AG09319 (cell line): ENCODE measurements around the gene ARSD.

ENCODE experiments used
- DNase-seq: peaks from one replicate; pipeline ENCODE4 v3.0.0-alpha.2; 2010; ENCODE audit warnings: low read depth; ENCODE audit errors: extremely low read depth
- CTCF ChIP-seq: IDR thresholded peaks from 2 replicates; pipeline ENCODE4 v1.5.1; 2011; ENCODE audit warnings: low read depth, mild to moderate bottlenecking, inconsistent platforms, low read length, moderate library complexity

Gene ARSD

DNA sequence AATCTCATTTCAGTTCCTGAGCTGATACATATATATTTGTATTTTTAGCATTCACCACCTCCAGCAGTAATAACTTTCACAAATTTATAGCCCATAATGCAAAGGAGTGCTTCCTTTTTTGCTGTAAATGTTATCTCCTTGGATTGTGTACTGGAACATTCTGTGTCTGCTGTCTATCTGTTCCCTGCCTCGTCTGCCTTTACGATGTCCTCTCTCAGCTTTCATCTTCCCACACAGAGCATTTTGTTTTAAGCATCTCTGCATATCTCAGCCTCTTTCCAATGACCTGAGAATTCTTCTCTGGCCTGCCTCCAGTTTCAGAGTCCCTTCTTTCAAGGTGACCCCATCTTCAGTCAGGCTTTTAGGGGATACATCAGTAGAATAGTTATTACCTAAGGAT, 57.3 kb downstream of the ARSD start:
- no peak for TF ChIP-seq CTCF

DNA sequence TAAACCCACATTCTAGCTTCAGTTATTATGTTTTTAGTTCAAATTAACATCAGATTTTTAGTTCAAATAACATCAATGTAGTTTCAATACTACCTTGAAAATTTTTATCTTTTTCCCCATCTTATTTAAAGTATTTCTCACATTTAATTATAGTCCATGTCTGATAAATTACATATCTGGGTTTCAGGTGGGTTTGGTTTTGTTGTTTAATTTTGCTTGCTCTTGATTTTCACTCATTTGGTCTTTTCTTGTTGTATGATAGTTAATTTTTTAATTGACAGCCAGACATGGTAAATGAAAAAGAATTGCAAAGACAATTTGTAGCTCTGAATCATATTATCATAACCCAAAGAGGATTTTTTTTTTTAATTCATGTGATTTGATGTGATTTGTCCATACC, 58.5 kb downstream of the ARSD start:
- no peak for TF ChIP-seq CTCF
- no peak for DNase-seq

More for the DNA sequence above, 57.3 kb downstream of the ARSD start:
- DNase-seq = no peak

DNA sequence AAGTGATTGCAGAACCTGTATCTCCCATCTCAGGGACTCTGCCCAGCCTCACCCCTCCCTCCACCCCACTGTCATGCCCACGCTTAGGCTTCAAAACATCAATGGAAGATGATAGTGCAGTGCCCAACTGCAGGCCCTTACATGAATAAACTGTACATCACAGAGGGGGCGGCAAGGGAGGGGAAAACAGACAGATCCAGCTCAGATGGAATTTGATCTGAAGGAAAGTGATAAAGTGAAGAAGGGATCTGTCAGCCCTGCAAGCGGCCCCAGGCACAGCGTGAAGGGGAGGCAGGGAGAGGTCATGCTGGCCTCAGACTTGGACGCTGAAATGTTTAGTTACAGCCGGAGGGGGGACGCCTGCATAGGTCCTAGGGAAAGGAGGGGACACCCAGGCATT, 61.9 kb downstream of the ARSD start:
- no peak for DNase-seq
- TF ChIP-seq CTCF = no peak

- no peak for DNase-seq
- no peak for TF ChIP-seq CTCF
Measured at GRCh38 chrX:2863646-2864045, 65.5 kb downstream of the ARSD start.

GRCh38 chrX:2862404-2862803, 66.7 kb downstream of the ARSD start:
- TF ChIP-seq CTCF = no peak
- DNase-seq = no peak

DNA sequence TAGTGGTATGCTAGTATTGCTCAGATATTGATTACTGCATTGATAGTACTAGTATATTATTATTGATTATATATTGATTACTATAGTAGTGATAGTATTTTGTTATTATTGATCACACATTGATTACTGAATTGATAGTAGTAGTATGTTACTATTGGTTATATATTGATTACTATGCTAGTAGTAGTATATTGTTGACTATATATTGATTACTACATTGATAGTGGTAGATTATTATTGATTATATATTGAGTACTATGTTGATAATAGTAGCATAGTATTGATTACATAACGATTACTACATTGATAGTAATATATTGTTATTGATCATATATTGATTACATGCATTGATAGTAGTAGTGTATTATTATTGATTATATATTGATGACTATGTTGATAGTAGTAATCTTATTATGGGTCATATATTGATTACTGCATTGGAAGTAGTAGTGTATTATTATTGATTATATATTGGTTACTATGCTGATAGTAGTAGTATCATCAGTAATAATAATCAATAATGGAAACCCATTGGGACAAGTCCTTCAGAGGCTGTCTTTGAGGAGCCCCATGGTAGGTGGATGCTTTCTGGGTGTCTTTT, 69.8 kb downstream of the ARSD start:
- no peak for TF ChIP-seq CTCF
- no peak for DNase-seq

GRCh38 chrX:2857566-2857965, 71.6 kb downstream of the ARSD start:
- no peak for TF ChIP-seq CTCF
- no peak for DNase-seq
